PC-9 (cell line): ENCODE results near the gene CEP20. TPM values are rescaled to one million over a fixed set of nuclear protein-coding genes. Genes with fewer than 3 reads are reported as not detected.

Experiments
- BruUV-seq: library from RNA; stranded (reverse); fragments of 400-500 nt; replicated peaks from 2 replicates; lab custom pipeline; 2021; lab: Mats Ljungman, UMichigan
- CTCF ChIA-PET: fragments of 300-600 bp; sonication (Branson Sonifier 250); formaldehyde crosslinking; loops from one replicate; lab custom pipeline; 2022; ENCODE audit warnings: antibody characterized with exemption; lab: Charles Lee
- POLR2A ChIA-PET: fragments of 300-600 bp; sonication (Branson Sonifier 250); formaldehyde crosslinking; loops from one replicate; lab custom pipeline; 2022; ENCODE audit warnings: antibody characterized with exemption; ENCODE audit not compliant: unreplicated experiment; lab: Charles Lee
- DNase-seq, 2 experiments: peaks; one replicate each; pipeline versions ENCODE4 v3.0.0 to v3.0.0-alpha.2; 2015 to 2022; ENCODE audit warnings: mixed read lengths in 1 of 2
- H2AFZ ChIP-seq: fragments of 200-600 bp; sonication (generic); 2 replicates; pipeline ENCODE4 v1.8.1; 2017; ENCODE audit warnings: antibody characterized with exemption
- H3F3A ChIP-seq: fragments of 200-600 bp; sonication (generic); 2 replicates; pipeline ENCODE4 v1.8.1; 2017; ENCODE audit warnings: antibody characterized with exemption, mild to moderate bottlenecking, low read depth; ENCODE audit not compliant: insufficient read depth
- H3K27ac ChIP-seq: fragments of 200-600 bp; sonication (generic); 2 replicates; pipeline ENCODE4 v1.6.1; 2016; ENCODE audit warnings: mixed run types
- H3K27me3 ChIP-seq: fragments of 200-600 bp; sonication (generic); 2 replicates; pipeline ENCODE4 v1.6.1; 2016; ENCODE audit warnings: low read depth, mixed run types; ENCODE audit not compliant: insufficient read depth
- H3K36me3 ChIP-seq: fragments of 200-600 bp; sonication (generic); 2 replicates; pipeline ENCODE4 v1.6.1; 2016; ENCODE audit warnings: low read depth, mixed run types
- H3K4me1 ChIP-seq: fragments of 200-600 bp; sonication (generic); replicated peaks from 2 replicates; pipeline ENCODE4 v1.6.1; 2016; ENCODE audit warnings: mixed run types; ENCODE audit not compliant: insufficient read depth
- H3K4me2 ChIP-seq: fragments of 200-600 bp; sonication (generic); 2 replicates; pipeline ENCODE4 v1.6.1; 2017; ENCODE audit warnings: mixed run types
- H3K4me3 ChIP-seq: fragments of 200-600 bp; sonication (generic); 2 replicates; pipeline ENCODE4 v1.6.1; 2016; ENCODE audit warnings: mixed run types
- H3K79me2 ChIP-seq: fragments of 200-600 bp; sonication (generic); 2 replicates; pipeline ENCODE4 v1.6.1; 2017; ENCODE audit warnings: low read depth, mixed run types
- H3K9me2 ChIP-seq: fragments of 200-600 bp; sonication (generic); 2 replicates; pipeline ENCODE4 v1.8.1; 2017; ENCODE audit warnings: mild to moderate bottlenecking; ENCODE audit not compliant: insufficient read depth
- H3K9me3 ChIP-seq: fragments of 200-600 bp; sonication (generic); 2 replicates; pipeline ENCODE4 v1.8.1; 2016; ENCODE audit warnings: low read depth; ENCODE audit not compliant: insufficient read depth
- H4K20me1 ChIP-seq: fragments of 200-600 bp; sonication (generic); 2 replicates; pipeline ENCODE4 v1.8.1; 2017; ENCODE audit not compliant: insufficient read depth
- CTCF ChIP-seq: fragments of 200-600 bp; sonication (generic); conservative IDR thresholded peaks from 2 replicates; pipeline ENCODE4 v1.6.1; 2017; ENCODE audit warnings: mixed run types, antibody characterized with exemption, mild to moderate bottlenecking, moderate library complexity
- EZH2 ChIP-seq: fragments of 200-600 bp; sonication (generic); IDR thresholded peaks from 2 replicates; pipeline ENCODE4 v1.8.0; 2017; ENCODE audit warnings: antibody characterized with exemption, low read depth
- intact Hi-C: fragments of 100-400 bp; cut with micrococcal nuclease; formaldehyde crosslinking; loops from one replicate; pipeline ENCODE4 v1.10.0; 2022; ENCODE audit not compliant: unreplicated experiment
- total RNA-seq: library from RNA; stranded (reverse); gene quantifications from 2 replicates; pipeline ENCODE4 v1.2.3, GENCODE V29; 2021

CEP20 gene
- total RNA-seq, 1 experiment from 2014 or later = 125 TPM

GRCh38 chr16:15816228-15816627, 72.2 kb downstream of the CEP20 start:
- no peak overlapping the region for H2AFZ ChIP-seq
- no peak overlapping the region for H3K4me2 ChIP-seq
- intact Hi-C loops = no loop called here
- no peaks in the 10 kb centered on the region for H4K20me1 ChIP-seq
- no peak overlapping the region for H3K4me3 ChIP-seq
- H3K4me1 ChIP-seq = peaks cover 6% of the 10 kb centered on the region
- no peak overlapping the region for H3K27ac ChIP-seq
- BruUV-seq = no TSS peak
- H3K36me3 ChIP-seq = no peaks in the 10 kb centered on the region
- H3K9me2 ChIP-seq = no peaks in the 10 kb centered on the region
- no peaks in the 10 kb centered on the region for H3K79me2 ChIP-seq
- peaks cover 30% of the 10 kb centered on the region for H3K27me3 ChIP-seq
- TF ChIP-seq EZH2 (no peak), CTCF (no peak)
- H3F3A ChIP-seq = 0 out of 2 replicates have a peak, but pooled peaks cover 5% of the 10 kb centered on the region
- no peak for DNase-seq
- POLR2A ChIA-PET = no interaction called here
- CTCF ChIA-PET = no interaction called here
- H3K9me3 ChIP-seq = peaks cover 12% of the 10 kb centered on the region

Other genes starting within 250 kb of the CEP20 start
- gene MARF1, start 245.4 kb downstream of the CEP20 start, total RNA-seq = 68.1 and 69.4 TPM in 2 replicates
- 114 and 119 TPM in 2 replicates for gene NDE1, start 238.4 kb downstream of the CEP20 start, total RNA-seq
- gene MYH11, start 31.6 kb downstream of the CEP20 start, total RNA-seq = 0.11 and 0.43 TPM in 2 replicates
- 139 and 146 TPM in 2 replicates for gene ABCC1, start 61.0 kb upstream of the CEP20 start, total RNA-seq